ENCODE data around the gene RNF6. TPM values are rescaled to one million over a fixed set of nuclear protein-coding genes. Genes with fewer than 3 reads are reported as not detected.

Gene RNF6
- total and polyA plus RNA-seq, 2 experiments from 2014 or later, result 43.7 to 50.6 TPM

- Histone ChIP-seq H3K79me2 (ENCODE audit: insufficient read depth) (peaks cover 100% of the 10 kb centered on the region), H3K27ac (no peak overlapping the region), H3K36me3 (ENCODE audit: low read depth) (no peaks in the 10 kb centered on the region), H3F3A (ENCODE audit: insufficient read depth) (no peaks in the 10 kb centered on the region), H3K9ac (no peak overlapping the region), H3K27me3 (replicated peaks; ENCODE audit: insufficient read depth) (no peaks in the 10 kb centered on the region), H2AFZ (no peak overlapping the region), H3K9me3 (ENCODE audit: low read depth) (no peaks in the 10 kb centered on the region), H3K9me2 (ENCODE audit: insufficient read depth) (no peaks in the 10 kb centered on the region), H3K4me1 (ENCODE audit: insufficient read depth) (peaks cover 19% of the 10 kb centered on the region), H3K4me3 (no peak overlapping the region), H4K20me1 (ENCODE audit: insufficient read depth) (peaks cover 13% of the 10 kb centered on the region; the same call in 1 of the 2 replicates), H3K4me2 (ENCODE audit: unreplicated experiment) (no peak overlapping the region)
- 97 to 98% methylated on average over 3 of the region's 3 CpGs for WGBS, 2 experiments (ENCODE audit: low coverage in 1 of 2, low lambda C conversion rate in 2 of 2, missing lambda C conversion rate in 2 of 2)
- TF ChIP-seq EZH2 (IDR thresholded peaks at IDR 0.05; ENCODE audit: insufficient read depth, poor library complexity, severe bottlenecking), result no peak
- no peak for TF ChIP-seq EZH2phosphoT487 (IDR thresholded peaks at IDR 0.05; ENCODE audit: insufficient read depth, low read depth)
- no peak for DNase-seq
- in situ Hi-C loops (cut with MboI), result no loop called here
Measured at GRCh38 chr13:26259634-26260033, 37.5 kb upstream of the RNF6 start.

- peaks cover 75% of the 10 kb centered on the region for H3K79me2 ChIP-seq (ENCODE audit: insufficient read depth)
- no peak for TF ChIP-seq EZH2phosphoT487 (IDR thresholded peaks at IDR 0.05; ENCODE audit: insufficient read depth, low read depth)
- no peak for TF ChIP-seq EZH2 (IDR thresholded peaks at IDR 0.05; ENCODE audit: insufficient read depth, poor library complexity, severe bottlenecking)
- no peaks in the 10 kb centered on the region for H3K36me3 ChIP-seq (ENCODE audit: low read depth)
- WGBS, 2 experiments (ENCODE audit: low coverage in 1 of 2, low lambda C conversion rate in 2 of 2, missing lambda C conversion rate in 2 of 2), result 74 to 78% methylated on average over 2 of the region's 2 CpGs
- in situ Hi-C loops (cut with MboI), result no loop called here
- no peak for DNase-seq
- H3F3A ChIP-seq (ENCODE audit: insufficient read depth), result no peaks in the 10 kb centered on the region
- no peaks in the 10 kb centered on the region for H3K27me3 ChIP-seq (replicated peaks; ENCODE audit: insufficient read depth)
- no peaks in the 10 kb centered on the region for H3K9me2 ChIP-seq (ENCODE audit: insufficient read depth)
- no peak overlapping the region for H2AFZ ChIP-seq
- H3K9me3 ChIP-seq (ENCODE audit: low read depth), result no peaks in the 10 kb centered on the region
- no peak overlapping the region for H3K27ac ChIP-seq
- H3K4me1 ChIP-seq (ENCODE audit: insufficient read depth), result peaks cover 19% of the 10 kb centered on the region
- H4K20me1 ChIP-seq (ENCODE audit: insufficient read depth), result peaks cover 10% of the 10 kb centered on the region; the same call in 1 of the 2 replicates
- peak overlapping the region; percentile 92 for H3K4me2 ChIP-seq (ENCODE audit: unreplicated experiment)
- no peak overlapping the region for H3K4me3 ChIP-seq
- H3K9ac ChIP-seq, result no peak overlapping the region
Measured at GRCh38 chr13:26257049-26257448, 34.9 kb upstream of the RNF6 start.

GRCh38 chr13:26255691-26256277 lies 33.7 kb upstream of the RNF6 start:
- DNase-seq, result peak; percentile 41
- Histone ChIP-seq H3K27me3 (replicated peaks; ENCODE audit: insufficient read depth) (no peaks in the 10 kb centered on the region), H2AFZ (no peak overlapping the region), H3K4me1 (ENCODE audit: insufficient read depth) (peaks cover 19% of the 10 kb centered on the region), H3K9me3 (ENCODE audit: low read depth) (no peaks in the 10 kb centered on the region), H3K79me2 (ENCODE audit: insufficient read depth) (peaks cover 63% of the 10 kb centered on the region), H3K9me2 (ENCODE audit: insufficient read depth) (no peaks in the 10 kb centered on the region), H3K36me3 (ENCODE audit: low read depth) (no peaks in the 10 kb centered on the region), H3K9ac (peak overlapping the region; percentile 78), H3K4me2 (ENCODE audit: unreplicated experiment) (peak overlapping the region; percentile 92), H3K27ac (no peak overlapping the region), H4K20me1 (ENCODE audit: insufficient read depth) (peaks cover 9% of the 10 kb centered on the region; the same call in 1 of the 2 replicates), H3F3A (ENCODE audit: insufficient read depth) (no peaks in the 10 kb centered on the region), H3K4me3 (peak overlapping the region; percentile 93)
- 61 to 63% methylated on average over 10 of the region's 10 CpGs for WGBS, 2 experiments (ENCODE audit: low coverage in 1 of 2, low lambda C conversion rate in 2 of 2, missing lambda C conversion rate in 2 of 2)
- TF ChIP-seq EZH2phosphoT487 (IDR thresholded peaks at IDR 0.05; ENCODE audit: insufficient read depth, low read depth) (no peak), EZH2 (IDR thresholded peaks at IDR 0.05; ENCODE audit: insufficient read depth, poor library complexity, severe bottlenecking) (no peak)
- in situ Hi-C loops (cut with MboI), result no loop called here

- in situ Hi-C loops (cut with MboI), result no loop called here
- H2AFZ ChIP-seq, result peak overlapping the region; percentile 92
- H3K9me2 ChIP-seq (ENCODE audit: insufficient read depth), result no peaks in the 10 kb centered on the region
- peaks cover 9% of the 10 kb centered on the region; the same call in 1 of the 2 replicates for H4K20me1 ChIP-seq (ENCODE audit: insufficient read depth)
- H3K27ac ChIP-seq, result peak overlapping the region; percentile 69
- peaks cover 19% of the 10 kb centered on the region for H3K4me1 ChIP-seq (ENCODE audit: insufficient read depth)
- no peaks in the 10 kb centered on the region for H3F3A ChIP-seq (ENCODE audit: insufficient read depth)
- no peaks in the 10 kb centered on the region for H3K27me3 ChIP-seq (replicated peaks; ENCODE audit: insufficient read depth)
- H3K4me2 ChIP-seq (ENCODE audit: unreplicated experiment), result peak overlapping the region; percentile 92
- H3K79me2 ChIP-seq (ENCODE audit: insufficient read depth), result peaks cover 56% of the 10 kb centered on the region
- WGBS, 2 experiments (ENCODE audit: low coverage in 1 of 2, low lambda C conversion rate in 2 of 2, missing lambda C conversion rate in 2 of 2), result 0 to 1% methylated on average over 7 of the region's 7 CpGs
- H3K9me3 ChIP-seq (ENCODE audit: low read depth), result no peaks in the 10 kb centered on the region
- H3K4me3 ChIP-seq, result peak overlapping the region; percentile 93
- DNase-seq, result no peak
- H3K36me3 ChIP-seq (ENCODE audit: low read depth), result no peaks in the 10 kb centered on the region
- no peak for TF ChIP-seq EZH2 (IDR thresholded peaks at IDR 0.05; ENCODE audit: insufficient read depth, poor library complexity, severe bottlenecking)
- TF ChIP-seq EZH2phosphoT487 (IDR thresholded peaks at IDR 0.05; ENCODE audit: insufficient read depth, low read depth), result no peak
- peak overlapping the region; percentile 78 for H3K9ac ChIP-seq
Measured at GRCh38 chr13:26255115-26255514, 33.0 kb upstream of the RNF6 start.

Measured in GM23248 (cell line).